Suppressor macrophage (primary cell): ENCODE measurements around the gene LRRC8E.
A peak's percentile ranks its signal among the peaks of the same experiment; 100 is the strongest.

ENCODE experiments used
- DNase-seq, 4 experiments: peaks; one replicate each; pipeline ENCODE4 v3.0.0-alpha.2; 2020 to 2022

The LRRC8E gene

GRCh38 chr19:7888826-7889217 is 512 bp downstream of the LRRC8E start:
- no peak for DNase-seq

- DNase-seq: peak in 2 of 4 experiments; percentile 20 to 34
Observed at GRCh38 chr19:7893362-7894101, 5.2 kb downstream of the LRRC8E start.

DNA sequence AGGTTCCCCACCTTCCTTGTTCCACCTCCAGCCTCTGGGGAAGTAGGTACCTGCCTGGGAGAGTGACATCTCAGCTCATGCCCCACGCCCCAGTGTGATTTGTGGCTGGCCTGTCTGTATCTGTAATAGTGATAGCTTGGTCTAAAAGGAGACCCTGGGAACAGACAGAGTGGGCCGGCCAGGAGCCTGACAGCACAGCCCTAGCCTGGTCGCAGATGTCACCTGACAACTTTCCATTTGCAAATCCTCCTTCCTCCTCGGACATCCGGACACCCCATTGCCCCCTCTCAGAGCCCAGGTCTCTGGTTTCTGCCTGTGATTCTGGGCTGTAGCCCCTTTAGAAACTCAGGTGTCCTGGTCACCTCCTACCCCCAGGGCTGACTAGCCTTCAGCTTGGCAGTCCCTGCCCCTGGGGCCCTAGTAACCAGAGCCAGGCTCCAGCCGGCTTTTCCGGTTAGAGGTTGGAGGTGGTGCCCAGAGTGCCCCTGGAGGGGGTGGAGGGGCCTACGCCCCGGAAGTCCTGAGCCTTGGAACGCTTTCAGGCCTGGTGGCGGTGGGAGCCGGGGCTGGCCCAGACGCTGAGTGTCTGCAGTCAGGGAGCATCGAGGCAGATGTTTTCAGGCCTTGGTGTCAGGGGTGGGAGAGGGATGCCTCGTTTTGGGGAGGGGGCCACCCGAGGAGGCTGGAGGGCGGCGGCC is 6.5 kb downstream of the LRRC8E start:
- DNase-seq: no peak

DNA sequence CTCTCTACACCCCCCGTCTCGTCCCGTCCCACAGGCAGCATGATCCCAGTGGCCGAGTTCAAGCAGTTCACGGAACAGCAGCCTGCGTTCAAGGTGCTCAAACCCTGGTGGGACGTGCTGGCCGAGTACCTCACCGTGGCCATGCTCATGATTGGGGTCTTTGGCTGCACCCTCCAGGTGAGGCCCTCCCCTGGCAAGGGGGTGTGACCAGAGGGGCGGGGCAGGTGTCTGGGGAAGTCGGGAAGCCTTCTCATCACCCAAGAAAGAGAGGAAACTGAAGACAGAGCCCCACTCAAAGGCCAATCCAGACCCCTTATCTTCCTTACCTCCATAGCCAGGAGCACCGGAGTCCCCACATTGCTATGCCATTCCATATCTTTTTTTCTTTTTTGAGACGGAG is 7.3 kb downstream of the LRRC8E start:
- no peak for DNase-seq

DNA sequence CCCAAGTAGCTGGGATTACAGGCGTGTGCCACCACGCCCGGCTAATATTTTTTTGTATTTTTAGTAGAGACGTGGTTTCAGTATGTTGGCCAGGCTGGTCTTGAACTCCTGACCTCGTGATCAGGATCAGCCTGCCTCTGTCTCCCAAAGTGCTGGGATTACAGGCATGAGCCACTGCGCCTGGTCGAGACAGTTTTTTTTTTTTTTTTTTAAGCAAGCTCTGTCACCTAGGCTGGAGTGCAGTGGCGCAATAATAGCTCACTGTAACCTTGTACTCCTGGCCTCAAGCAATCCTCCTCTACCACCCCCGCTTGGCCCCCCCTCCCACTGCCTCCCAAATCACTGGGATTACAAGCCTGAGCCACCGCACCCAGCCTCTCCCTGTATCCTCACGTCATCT is 9.0 kb downstream of the LRRC8E start:
- no peak for DNase-seq

GRCh38 chr19:7898967-7899366 is 10.7 kb downstream of the LRRC8E start:
- DNase-seq: no peak

GRCh38 chr19:7899751-7900378 is 11.6 kb downstream of the LRRC8E start:
- DNase-seq: no peak

DNA sequence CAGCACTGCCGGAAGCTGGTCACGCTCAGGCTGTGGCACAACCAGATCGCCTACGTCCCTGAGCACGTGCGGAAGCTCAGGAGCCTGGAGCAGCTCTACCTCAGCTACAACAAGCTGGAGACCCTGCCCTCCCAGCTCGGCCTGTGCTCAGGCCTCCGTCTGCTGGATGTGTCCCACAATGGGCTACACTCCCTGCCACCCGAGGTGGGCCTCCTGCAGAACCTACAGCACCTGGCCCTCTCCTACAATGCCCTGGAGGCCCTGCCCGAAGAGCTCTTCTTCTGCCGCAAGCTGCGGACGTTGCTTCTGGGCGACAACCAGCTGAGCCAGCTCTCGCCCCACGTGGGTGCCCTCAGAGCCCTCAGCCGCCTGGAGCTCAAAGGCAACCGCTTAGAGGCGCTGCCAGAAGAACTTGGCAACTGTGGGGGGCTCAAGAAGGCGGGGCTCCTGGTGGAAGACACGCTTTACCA is 12.1 kb downstream of the LRRC8E start:
- DNase-seq: no peak

DNA sequence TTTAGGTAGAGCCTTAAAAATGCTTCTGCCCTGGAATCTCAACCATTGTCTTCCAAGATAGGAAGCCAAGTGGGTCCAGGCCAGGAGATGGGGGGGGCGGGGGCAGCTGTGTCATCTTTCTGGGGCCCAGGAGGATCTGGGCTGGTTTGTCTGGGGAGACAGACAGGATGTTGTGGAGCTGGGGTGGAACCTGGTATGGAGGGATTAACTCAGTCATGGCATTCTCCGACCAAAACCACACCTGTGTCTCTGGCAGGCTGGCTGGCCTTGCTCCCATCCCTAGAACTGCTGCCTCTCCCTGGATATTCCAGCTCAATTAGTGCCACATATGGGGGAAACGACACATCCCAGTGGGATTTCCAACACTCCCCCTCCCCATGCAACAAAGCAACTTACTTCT is 12.6 kb downstream of the LRRC8E start:
- DNase-seq: no peak

DNA sequence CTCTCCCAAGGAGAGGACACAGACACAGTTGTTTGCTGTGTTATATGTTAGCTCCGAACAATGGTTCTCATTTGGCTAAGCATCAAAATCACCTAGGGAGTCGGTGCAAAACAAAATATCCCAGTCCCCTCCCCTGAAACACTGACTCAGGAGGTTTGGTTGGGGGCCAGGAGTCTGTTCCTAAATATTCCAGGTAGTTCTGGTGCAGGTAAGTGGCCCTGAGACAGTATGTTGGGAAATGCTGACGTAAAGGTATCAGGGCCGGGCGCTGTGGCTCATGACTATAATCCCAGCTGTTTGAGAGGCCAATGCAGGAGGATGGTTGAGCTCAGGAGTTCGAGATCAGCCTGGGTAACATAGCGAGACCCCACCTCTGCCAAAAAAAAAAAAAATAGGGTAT is 13.0 kb downstream of the LRRC8E start:
- no peak for DNase-seq

DNA sequence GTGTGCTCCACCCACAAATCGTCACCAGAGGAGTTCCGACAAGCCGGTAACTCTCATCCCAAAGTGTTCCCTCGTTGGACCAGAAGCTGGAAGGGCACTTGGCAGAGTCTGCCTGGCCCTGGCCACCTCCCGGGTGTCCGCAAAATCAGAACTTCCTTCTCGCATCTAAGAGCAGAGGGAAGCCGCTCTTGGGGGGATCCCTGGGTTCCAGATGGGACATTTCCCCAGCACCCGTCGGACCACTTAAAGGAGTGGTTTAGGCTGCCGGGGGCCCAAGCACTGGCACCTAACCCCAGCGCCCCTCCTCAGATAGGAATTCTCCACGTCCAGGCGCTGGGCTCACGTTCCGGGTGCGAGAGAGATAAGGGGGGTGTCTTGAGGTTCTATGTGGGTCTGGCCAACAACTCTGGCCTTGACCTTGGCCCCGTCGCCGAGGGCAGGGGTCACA is 14.5 kb downstream of the LRRC8E start:
- peak in 2 of 4 experiments; percentile 29 to 36 for DNase-seq

- DNase-seq: peak; percentile 100
Observed at GRCh38 chr19:7903244-7904073, 15.1 kb downstream of the LRRC8E start, which contains the start of gene MAP2K7. Gene MAP2K7 (plus strand): TSS chr19:7903877. CDS start chr19:7903945, 68 bp downstream.

DNA sequence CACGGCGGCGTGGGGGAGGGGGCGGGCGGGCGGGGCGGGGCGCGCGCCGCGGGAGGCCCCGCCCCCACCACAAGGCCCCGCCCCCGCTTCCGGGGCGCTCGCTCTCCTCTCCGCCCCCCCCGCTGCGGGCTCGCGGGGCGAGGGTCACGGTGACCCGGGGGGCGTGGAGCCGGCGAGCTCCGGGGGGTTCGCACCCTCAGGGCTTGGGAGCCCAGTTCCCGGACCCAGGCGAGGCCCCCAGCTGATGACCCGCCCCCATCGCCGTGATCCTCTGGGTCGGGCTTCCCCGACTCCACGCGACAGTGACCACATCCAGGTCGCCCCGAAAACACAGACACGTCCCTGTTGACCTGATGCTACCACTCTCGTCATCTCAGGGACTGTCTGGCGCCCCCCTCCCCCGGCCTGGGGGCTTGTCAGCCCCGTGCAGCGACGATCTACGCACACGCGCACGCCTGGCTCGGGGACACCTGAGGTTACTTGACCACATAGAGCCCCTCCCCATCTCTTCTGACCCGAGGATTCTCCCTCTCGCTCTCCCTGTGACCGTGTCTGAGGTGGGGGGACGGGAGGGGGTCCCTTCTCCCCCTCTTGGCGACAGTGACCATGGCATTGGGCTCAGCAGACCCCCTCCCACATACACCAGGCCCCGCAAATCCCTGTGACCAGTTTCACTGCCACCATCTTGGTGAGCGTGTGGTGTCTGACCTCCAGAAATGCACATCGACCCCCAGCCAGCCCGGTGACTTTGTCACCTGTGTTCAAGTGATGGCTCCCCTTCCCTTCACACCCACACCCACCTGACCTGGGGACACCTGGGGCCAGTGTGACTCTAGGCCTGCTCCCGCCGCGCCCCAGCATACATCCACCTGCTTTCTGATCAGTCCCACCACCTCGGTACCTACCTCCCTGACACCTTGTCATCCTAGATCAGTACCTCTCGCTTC is 16.0 kb downstream of the LRRC8E start:
- DNase-seq: peak; percentile 60 to 84 (median 72)

GRCh38 chr19:7905268-7905667 is 17.0 kb downstream of the LRRC8E start:
- no peak for DNase-seq

DNA sequence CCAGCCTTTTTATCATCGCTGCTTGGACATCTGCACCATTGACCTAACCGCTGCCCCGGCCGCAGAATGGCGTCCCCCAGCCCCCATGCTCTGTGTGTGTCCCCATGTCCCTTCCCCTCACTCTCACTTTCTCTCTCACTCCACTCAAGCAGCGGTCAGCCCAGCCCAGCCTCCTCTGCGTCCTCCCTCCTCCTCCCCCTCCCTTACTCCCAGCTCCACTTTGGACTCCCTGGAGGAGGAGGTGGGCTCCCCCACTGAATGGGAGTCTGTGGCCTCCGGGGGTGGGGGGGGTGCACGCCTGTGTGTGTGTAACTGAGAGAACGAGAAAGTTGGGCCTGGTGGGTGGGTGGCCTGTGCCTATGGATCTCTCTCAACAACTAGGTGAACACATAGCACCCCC is 17.5 kb downstream of the LRRC8E start:
- DNase-seq: no peak

GRCh38 chr19:7907122-7907521 is 18.8 kb downstream of the LRRC8E start:
- DNase-seq: no peak

DNA sequence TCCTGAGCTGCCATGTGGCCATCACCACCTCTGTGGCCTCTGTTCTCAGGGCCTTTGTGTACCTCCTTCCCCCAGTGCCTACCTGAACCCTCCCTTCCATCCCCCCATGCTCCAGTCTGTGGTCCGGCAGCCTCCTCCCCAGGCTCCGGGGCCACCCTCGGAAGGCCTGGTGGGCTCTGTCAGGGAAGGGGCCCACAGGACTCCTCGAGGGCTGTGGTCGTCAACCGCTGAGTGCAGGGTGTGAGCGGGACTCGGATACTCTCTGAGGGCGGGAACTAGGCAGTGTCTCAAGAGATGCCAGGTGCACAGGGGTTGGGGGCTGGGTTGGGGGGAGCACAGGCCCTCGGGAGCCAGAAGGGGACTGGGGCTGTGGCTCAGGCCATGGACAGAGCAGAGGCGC is 19.2 kb downstream of the LRRC8E start:
- no peak for DNase-seq

DNA sequence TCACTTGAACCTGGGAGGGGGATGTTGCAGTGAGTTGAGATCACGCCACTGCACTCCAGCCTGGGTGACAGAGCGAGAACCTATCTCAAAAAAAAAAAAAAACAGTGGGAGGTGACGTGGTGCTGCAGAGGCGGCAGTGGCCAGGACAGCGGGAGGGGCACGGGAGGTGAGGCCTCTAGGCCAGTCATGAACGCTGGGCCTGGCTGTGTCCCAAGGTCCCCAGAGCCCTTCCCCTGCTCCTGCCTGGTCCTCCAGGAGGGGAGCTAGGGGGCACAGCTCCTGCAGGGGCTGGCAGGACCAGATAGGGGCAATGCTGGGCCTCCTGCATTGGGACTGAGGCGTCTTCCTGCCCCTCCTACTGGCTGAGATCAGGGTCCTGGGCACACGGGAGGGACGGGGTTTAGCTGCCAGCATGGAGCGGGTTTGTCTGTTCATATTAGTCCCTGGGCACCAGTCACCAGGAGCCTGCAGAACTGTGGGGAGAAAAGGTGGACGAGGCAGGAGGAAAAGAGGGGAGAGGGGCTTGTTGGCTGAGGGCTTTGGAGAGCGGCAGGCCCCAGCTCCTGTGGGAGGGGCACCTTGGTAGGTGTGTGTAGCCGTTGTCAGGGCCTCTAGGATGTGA is 19.9 kb downstream of the LRRC8E start:
- no peak for DNase-seq

GRCh38 chr19:7908742-7909461 is 20.6 kb downstream of the LRRC8E start:
- DNase-seq: no peak

GRCh38 chr19:7909471-7910067 is 21.3 kb downstream of the LRRC8E start:
- DNase-seq: no peak
